NCI-H2196 treated with DMSO at 0.1 percent for 48 hours (cell line): ENCODE results near the gene PPP2CA.
A peak's percentile ranks its signal among the peaks of the same experiment; 100 is the strongest.
"Not testable (repeated sequence)": the region's sequence is repeated elsewhere in the genome, so short reads cannot be mapped to it uniquely, and the experiment has no call there.

Experiments used
- DNase-seq: peaks from one replicate; lab custom pipeline; 2025; ENCODE audit not compliant: unreplicated experiment; lab: John Stamatoyannopoulos, UW

Gene PPP2CA

GRCh38 chr5:134203630-134204029, 22.2 kb downstream of the PPP2CA start:
- DNase-seq: no peak

GRCh38 chr5:134195666-134196065, 30.2 kb downstream of the PPP2CA start:
- no peak for DNase-seq

GRCh38 chr5:134189031-134189430, 36.8 kb downstream of the PPP2CA start:
- no peak for DNase-seq

- DNase-seq: no peak
Measured at GRCh38 chr5:134188092-134188491, 37.8 kb downstream of the PPP2CA start.

- DNase-seq: peak; percentile 18
Measured at GRCh38 chr5:134184155-134185135, 41.4 kb downstream of the PPP2CA start.

GRCh38 chr5:134183481-134183880, 42.4 kb downstream of the PPP2CA start:
- DNase-seq: no peak

GRCh38 chr5:134178096-134178419, 47.8 kb downstream of the PPP2CA start:
- no peak for DNase-seq

- peak; percentile 70 for DNase-seq
Measured at GRCh38 chr5:134177369-134178095, 48.3 kb downstream of the PPP2CA start.

- peak; percentile 76 for DNase-seq
Measured at GRCh38 chr5:134176511-134177368, 49.1 kb downstream of the PPP2CA start, which contains the start of gene SKP1. Gene SKP1, minus strand, starts transcription at chr5:134176950. Its CDS starts 2,928 bp downstream, at chr5:134174022.

- no peak for DNase-seq
Measured at GRCh38 chr5:134175921-134176510, 49.9 kb downstream of the PPP2CA start.

- no peak for DNase-seq
Measured at GRCh38 chr5:134174841-134175839, 50.7 kb downstream of the PPP2CA start.

- DNase-seq: no peak
Measured at GRCh38 chr5:134171972-134172371, 53.9 kb downstream of the PPP2CA start.

GRCh38 chr5:134162592-134162991, 63.3 kb downstream of the PPP2CA start:
- no peak for DNase-seq

- DNase-seq: no peak
Measured at GRCh38 chr5:134161513-134162395, 64.1 kb downstream of the PPP2CA start.

- DNase-seq: no peak
Measured at GRCh38 chr5:134153657-134154056, 72.2 kb downstream of the PPP2CA start.

- DNase-seq: no peak
Measured at GRCh38 chr5:134153241-134153640, 72.6 kb downstream of the PPP2CA start.

GRCh38 chr5:134152173-134152832, 73.6 kb downstream of the PPP2CA start:
- not testable (repeated sequence) for DNase-seq

GRCh38 chr5:134151723-134152122, 74.2 kb downstream of the PPP2CA start:
- DNase-seq: no peak
